A549 treated with CORT108297 at 1 μM for 4 hours (cell line): ENCODE measurements around the gene UBE2D2. TPM values are rescaled to one million over a fixed set of nuclear protein-coding genes. Genes with fewer than 3 reads are reported as not detected.

Source experiments
- total RNA-seq: library from RNA; stranded (reverse); fragments of 200-300 nt; extraction: Qiagen RNA extraction; gene quantifications from 5 replicates; pipeline ENCODE4 v1.2.3, GENCODE V29; 2022

UBE2D2 gene
- 118 to 171 TPM (median 165 TPM) in 5 replicates for total RNA-seq

GRCh38 chr5:139560752-139561654 lies at the start of gene UBE2D2:
Gene UBE2D2, plus strand, starts transcription at chr5:139561339. Its CDS starts 453 bp downstream, at chr5:139561792.

DNA sequence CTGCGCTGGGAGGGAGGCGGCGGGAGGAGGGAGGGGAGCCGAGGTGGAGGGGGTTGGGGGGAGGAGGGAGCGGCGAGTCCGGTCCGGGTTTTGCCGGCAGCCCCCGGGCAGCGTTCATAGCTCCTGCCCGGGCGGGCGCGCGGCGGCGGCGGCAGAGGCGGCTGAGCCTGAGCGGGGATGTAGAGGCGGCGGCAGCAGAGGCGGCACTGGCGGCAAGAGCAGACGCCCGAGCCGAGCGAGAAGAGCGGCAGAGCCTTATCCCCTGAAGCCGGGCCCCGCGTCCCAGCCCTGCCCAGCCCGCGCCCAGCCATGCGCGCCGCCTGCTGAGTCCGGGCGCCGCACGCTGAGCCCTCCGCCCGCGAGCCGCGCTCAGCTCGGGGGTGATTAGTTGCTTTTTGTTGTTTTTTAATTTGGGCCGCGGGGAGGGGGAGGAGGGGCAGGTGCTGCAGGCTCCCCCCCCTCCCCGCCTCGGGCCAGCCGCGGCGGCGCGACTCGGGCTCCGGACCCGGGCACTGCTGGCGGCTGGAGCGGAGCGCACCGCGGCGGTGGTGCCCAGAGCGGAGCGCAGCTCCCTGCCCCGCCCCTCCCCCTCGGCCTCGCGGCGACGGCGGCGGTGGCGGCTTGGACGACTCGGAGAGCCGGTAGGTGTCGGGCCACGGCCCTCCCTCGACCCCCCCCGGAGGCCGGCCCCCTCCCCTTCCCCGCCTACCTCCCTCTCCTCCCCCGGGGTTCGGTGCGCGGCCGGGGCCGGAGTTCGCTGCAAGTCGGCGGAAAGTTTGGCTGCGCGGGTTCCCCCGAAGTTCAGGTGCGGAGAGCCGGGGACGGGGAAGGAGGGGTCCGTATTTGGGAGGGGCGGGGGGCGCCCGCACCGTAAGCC lies 87.3 kb downstream of the UBE2D2 start, which contains the start of gene CXXC5:
CXXC5 (plus strand) TSS at position 145 of the 877 bp plus-strand sequence. CDS start 32,175 bp downstream, outside the sequence.

Other genes starting within 250 kb of the UBE2D2 start
- 82.3 to 109 TPM (median 83.5 TPM) in 5 replicates for gene PAIP2, start 219.5 kb upstream of the UBE2D2 start, total RNA-seq
- 0.92 to 1.5 TPM (median 1.4 TPM) in 5 replicates for gene SLC23A1, start 178.0 kb upstream of the UBE2D2 start, total RNA-seq
- 0.09 to 0.47 TPM (median 0.16 TPM) in 3 of 5 replicates, not detected in the others for gene MZB1, start 171.4 kb upstream of the UBE2D2 start, total RNA-seq
- 0.17 to 0.38 TPM (median 0.28 TPM) in 5 replicates for gene PROB1, start 166.2 kb upstream of the UBE2D2 start, total RNA-seq
- gene SPATA24, start 157.2 kb upstream of the UBE2D2 start, total RNA-seq, result 4.3 to 6.3 TPM (median 5.3 TPM) in 5 replicates
- gene DNAJC18, start 121.8 kb upstream of the UBE2D2 start, total RNA-seq, result 6.1 to 7.8 TPM (median 6.9 TPM) in 5 replicates
- gene ECSCR, start 98.6 kb upstream of the UBE2D2 start, total RNA-seq, result not detected in 5 replicates
- not detected in 5 replicates for gene SMIM33, start 90.3 kb upstream of the UBE2D2 start, total RNA-seq
- 0.89 to 1.6 TPM (median 0.93 TPM) in 5 replicates for gene STING1, start 78.6 kb upstream of the UBE2D2 start, total RNA-seq
- gene CXXC5, start 87.0 kb downstream of the UBE2D2 start, total RNA-seq, result 18.5 to 26.9 TPM (median 22.9 TPM) in 5 replicates
- 0.02 to 0.03 TPM (median 0.03 TPM) in 4 of 5 replicates, not detected in the other for gene PSD2, start 234.5 kb downstream of the UBE2D2 start, total RNA-seq